GM11168 (cell line): ENCODE measurements around the gene LSM10.

ENCODE experiments used
- in situ Hi-C: fragments of 300-500 bp; cut with MboI; formaldehyde crosslinking; loops from one replicate; pipeline ENCODE4 v1.12.0; 2022; ENCODE audit warnings: low sequenced_read_pairs; ENCODE audit not compliant: unreplicated experiment

LSM10 gene

GRCh38 chr1:36385410-36386264, 12.1 kb downstream of the LSM10 start, which contains the start of gene STK40:
STK40 (minus strand) TSS chr1:36385924; CDS start chr1:36361332, 24,592 bp downstream.
- in situ Hi-C loops: no loop called here

GRCh38 chr1:36384542-36385409, 12.9 kb downstream of the LSM10 start:
- in situ Hi-C loops: no loop called here

GRCh38 chr1:36383240-36383639, 14.5 kb downstream of the LSM10 start:
- in situ Hi-C loops: no loop called here

GRCh38 chr1:36382669-36383068, 15.0 kb downstream of the LSM10 start:
- in situ Hi-C loops: no loop called here

GRCh38 chr1:36382231-36382630, 15.5 kb downstream of the LSM10 start:
- in situ Hi-C loops: no loop called here

GRCh38 chr1:36381405-36381804, 16.3 kb downstream of the LSM10 start:
- in situ Hi-C loops: no loop called here

GRCh38 chr1:36380782-36381181, 16.9 kb downstream of the LSM10 start:
- in situ Hi-C loops: no loop called here

GRCh38 chr1:36380143-36380619, 17.5 kb downstream of the LSM10 start:
- in situ Hi-C loops: no loop called here

- in situ Hi-C loops: no loop called here
These were observed 19.8 kb downstream of the LSM10 start for GRCh38 chr1:36377791-36378492.

GRCh38 chr1:36372617-36373016, 25.1 kb downstream of the LSM10 start:
- in situ Hi-C loops: no loop called here

GRCh38 chr1:36369061-36369861, 28.4 kb downstream of the LSM10 start:
- in situ Hi-C loops: no loop called here

GRCh38 chr1:36367798-36368197, 29.9 kb downstream of the LSM10 start:
- in situ Hi-C loops: no loop called here

- in situ Hi-C loops: no loop called here
These were observed 30.6 kb downstream of the LSM10 start for GRCh38 chr1:36367066-36367465.

GRCh38 chr1:36366091-36366661, 31.5 kb downstream of the LSM10 start:
- in situ Hi-C loops: no loop called here

GRCh38 chr1:36365381-36365780, 32.3 kb downstream of the LSM10 start:
- in situ Hi-C loops: no loop called here

- in situ Hi-C loops: no loop called here
These were observed 37.7 kb downstream of the LSM10 start for GRCh38 chr1:36359911-36360550.

GRCh38 chr1:36359383-36359782, 38.3 kb downstream of the LSM10 start:
- in situ Hi-C loops: no loop called here

GRCh38 chr1:36358514-36359084, 39.1 kb downstream of the LSM10 start:
- in situ Hi-C loops: no loop called here
